H1 (cell line): ENCODE measurements around the gene MSI2. TPM values are rescaled to one million over a fixed set of nuclear protein-coding genes. Genes with fewer than 3 reads are reported as not detected.

Experiments used
- CBX5 ChIP-seq: fragments of 300-800, 300-1000 bp; sonication (generic); IDR thresholded peaks from 2 replicates; pipeline ENCODE4 v1.7.1; 2016; ENCODE audit warnings: antibody characterized with exemption, low read length, low read depth
- CTBP2 ChIP-seq: IDR thresholded peaks from 2 replicates; pipeline ENCODE4 v1.7.0; 2011; ENCODE audit warnings: borderline replicate concordance, mild to moderate bottlenecking, moderate library complexity, mixed read lengths, low read length; ENCODE audit not compliant: insufficient read depth, insufficient read length
- KDM5A ChIP-seq: fragments of 200-600 bp; IDR thresholded peaks from 2 replicates; pipeline ENCODE4 v1.7.1; 2012; ENCODE audit warnings: mild to moderate bottlenecking, low read length, inconsistent platforms, mixed read lengths
- MAFK ChIP-seq: IDR thresholded peaks from 2 replicates; pipeline ENCODE4 v1.6.1; 2012; ENCODE audit warnings: low read depth, mild to moderate bottlenecking, improper control_type of control experiment, low read length
- RFX5 ChIP-seq: IDR thresholded peaks from 2 replicates; pipeline ENCODE4 v1.6.1; 2011; ENCODE audit warnings: low read depth, low read length, improper control_type of control experiment, borderline replicate concordance
- TAF1 ChIP-seq: IDR thresholded peaks from 2 replicates; pipeline ENCODE4 v1.6.1; 2011; ENCODE audit warnings: mild to moderate bottlenecking, low read depth, low read length
- polyA plus RNA-seq, 7 experiments: library from polyadenylated mRNA; depleted of rRNA in 3 of 7; stranded (reverse) in 5 of 7; unstranded in 2 of 7; fragments of >200 nt in 5 of 7; fragments of 200-250 nt in 2 of 7; gene quantifications; 1 replicate in 5 of 7; 2 replicates in 1 of 7; 4 replicates in 1 of 7; pipeline versions ENCODE4 v1.2.1 to v1.2.3, GENCODE V29; 2011 to 2013; ENCODE audit warnings: missing spikeins in 2 of 7, mixed read lengths in 2 of 7
- total RNA-seq: library from RNA; stranded (reverse); fragmentation: NEBNext Ultra II Directional; extraction: Animal tissue kit (Norgen Biotek cat#: 25700); gene quantifications from 2 replicates; pipeline ENCODE4 v1.2.1, GENCODE V29; 2021
- TF ChIP-seq, protein P1 (sequence below): IDR thresholded peaks from 2 replicates; pipeline ENCODE4 v1.6.1; 2012; ENCODE audit warnings: inconsistent platforms
- TF ChIP-seq, protein P2 (sequence below): IDR thresholded peaks from 2 replicates; pipeline ENCODE4 v1.6.1; 2012; ENCODE audit warnings: inconsistent platforms

Gene MSI2
- total and polyA plus RNA-seq, 2 of the 8 experiments (the other 6 are each of a cell fraction or from before 2014, with no cell fraction given), result 36.7 to 80.6 TPM

DNA sequence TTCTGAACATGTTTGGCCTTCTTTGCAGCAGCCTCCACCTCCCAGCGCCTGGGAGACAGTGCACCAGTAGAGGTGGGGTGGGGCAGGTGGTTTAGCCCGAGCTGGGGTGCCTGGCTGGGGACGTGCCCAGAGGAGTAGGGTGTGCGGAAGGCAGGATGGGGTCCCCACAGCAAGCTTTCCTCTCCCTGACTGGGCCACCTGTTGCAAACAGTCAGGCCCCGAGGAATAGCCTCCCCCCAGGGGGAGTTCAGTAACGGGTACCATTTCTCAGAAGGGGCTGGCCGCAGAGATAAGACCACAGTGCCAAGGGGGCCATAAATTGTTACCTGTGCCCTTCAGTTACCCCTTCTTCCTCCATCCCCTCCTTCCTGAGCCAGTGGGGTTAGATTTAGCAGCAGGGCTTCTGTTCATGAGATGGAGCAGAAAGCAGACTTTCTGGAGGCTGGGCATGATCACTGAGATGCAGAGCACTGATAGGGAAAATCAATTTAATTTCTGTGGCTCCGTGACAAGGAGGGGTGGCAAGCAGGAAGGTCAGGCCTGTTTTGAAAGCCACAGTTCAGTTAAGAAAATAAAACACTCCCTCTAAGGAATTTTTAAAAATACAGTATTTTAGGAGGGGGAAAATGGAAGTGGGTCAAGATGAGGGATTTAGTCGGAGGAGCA lies 181.9 kb downstream of the MSI2 start (continued):
- TF ChIP-seq, protein P1, sequence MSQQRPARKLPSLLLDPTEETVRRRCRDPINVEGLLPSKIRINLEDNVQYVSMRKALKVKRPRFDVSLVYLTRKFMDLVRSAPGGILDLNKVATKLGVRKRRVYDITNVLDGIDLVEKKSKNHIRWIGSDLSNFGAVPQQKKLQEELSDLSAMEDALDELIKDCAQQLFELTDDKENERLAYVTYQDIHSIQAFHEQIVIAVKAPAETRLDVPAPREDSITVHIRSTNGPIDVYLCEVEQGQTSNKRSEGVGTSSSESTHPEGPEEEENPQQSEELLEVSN, result no peak
- TF ChIP-seq RFX5 (no peak), KDM5A (no peak), TAF1 (no peak), CTBP2 (no peak), MAFK (no peak), CBX5 (no peak)
- TF ChIP-seq, protein P2, sequence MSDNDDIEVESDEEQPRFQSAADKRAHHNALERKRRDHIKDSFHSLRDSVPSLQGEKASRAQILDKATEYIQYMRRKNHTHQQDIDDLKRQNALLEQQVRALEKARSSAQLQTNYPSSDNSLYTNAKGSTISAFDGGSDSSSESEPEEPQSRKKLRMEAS, result no peak
